ENCODE results near the gene CLASP1. TPM values are rescaled to one million over a fixed set of nuclear protein-coding genes. Genes with fewer than 3 reads are reported as not detected.

The CLASP1 gene
- total RNA-seq, 1 experiment from 2014 or later, result 49.2 TPM

DNA sequence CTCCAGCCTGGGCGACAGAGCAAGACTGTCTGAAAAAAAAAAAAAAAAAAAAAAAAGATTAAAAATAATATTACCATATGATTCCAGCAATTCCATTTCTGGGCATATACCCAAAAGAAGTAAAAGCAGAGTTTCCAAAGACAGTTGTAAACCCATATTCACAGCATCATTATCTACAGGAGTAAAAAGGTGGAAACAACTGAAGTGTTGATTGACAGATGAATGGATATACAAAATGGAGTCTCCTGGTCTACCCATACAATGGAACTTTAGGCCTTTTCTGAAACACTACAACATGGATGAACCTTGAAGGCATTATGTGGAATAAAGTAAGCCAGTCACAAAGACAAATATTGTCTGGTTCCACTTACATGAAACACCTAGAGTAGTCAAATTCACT is 112.9 kb downstream of the CLASP1 start:
- intact Hi-C loops (cut with micrococcal nuclease; ENCODE audit: unreplicated experiment), result no loop called here
- ATAC-seq, result no peak

DNA sequence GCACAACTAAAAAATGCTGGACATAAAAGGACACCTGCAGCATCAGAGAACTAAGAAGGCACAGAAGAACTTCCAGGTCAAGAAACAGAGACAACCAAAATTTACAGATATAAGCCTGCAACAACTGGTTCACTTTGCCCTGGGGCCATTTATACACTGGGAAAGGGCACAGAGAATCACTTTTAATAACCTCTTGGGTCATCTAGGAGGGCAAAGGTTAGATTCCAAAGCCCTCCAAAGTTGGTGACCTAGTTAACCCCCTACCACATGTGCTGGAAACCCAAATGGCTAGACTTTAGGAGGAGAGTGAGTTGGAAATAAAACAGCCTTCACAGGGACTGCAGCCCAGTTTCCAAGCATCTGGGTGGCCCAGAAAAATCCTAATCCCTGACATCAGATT is 115.3 kb downstream of the CLASP1 start:
- BruUV-seq (replicated peaks), result no TSS peak
- no peaks in the 10 kb centered on the region for H3K9me3 ChIP-seq (ENCODE audit: control insufficient read depth, insufficient read depth, low read depth, low read length)
- no peak overlapping the region for H3K27ac ChIP-seq (ENCODE audit: low read length)
- intact Hi-C loops (cut with micrococcal nuclease; ENCODE audit: unreplicated experiment) (loop anchor here (5.0 kb wide), 1 partner anchor 118 kb away; no protein-coding TSS in a partner anchor), in situ Hi-C loops (cut with HindIII; ENCODE audit: low pct_unique_long_range_greater_than_20kb, low sequenced_read_pairs) (no loop called here)
- H3K36me3 ChIP-seq (ENCODE audit: control insufficient read depth, insufficient read depth, low read length), result no peaks in the 10 kb centered on the region
- ChIA-PET POLR2A (no interaction called here), CTCF (no interaction called here)
- DNase-seq (ENCODE audit: low read depth, low spot score), result no peak
- no peak overlapping the region for H3K4me3 ChIP-seq (ENCODE audit: low read depth in 2 of 2, low read length in 2 of 2)
- no peaks in the 10 kb centered on the region for H3K27me3 ChIP-seq (ENCODE audit: control insufficient read depth, insufficient read depth, low read length)
- no peak for ATAC-seq
- TF ChIP-seq POLR2AphosphoS5 (IDR thresholded peaks at IDR 0.05; ENCODE audit: low read depth, low read length), result no peak
- TF ChIP-seq, protein P1, sequence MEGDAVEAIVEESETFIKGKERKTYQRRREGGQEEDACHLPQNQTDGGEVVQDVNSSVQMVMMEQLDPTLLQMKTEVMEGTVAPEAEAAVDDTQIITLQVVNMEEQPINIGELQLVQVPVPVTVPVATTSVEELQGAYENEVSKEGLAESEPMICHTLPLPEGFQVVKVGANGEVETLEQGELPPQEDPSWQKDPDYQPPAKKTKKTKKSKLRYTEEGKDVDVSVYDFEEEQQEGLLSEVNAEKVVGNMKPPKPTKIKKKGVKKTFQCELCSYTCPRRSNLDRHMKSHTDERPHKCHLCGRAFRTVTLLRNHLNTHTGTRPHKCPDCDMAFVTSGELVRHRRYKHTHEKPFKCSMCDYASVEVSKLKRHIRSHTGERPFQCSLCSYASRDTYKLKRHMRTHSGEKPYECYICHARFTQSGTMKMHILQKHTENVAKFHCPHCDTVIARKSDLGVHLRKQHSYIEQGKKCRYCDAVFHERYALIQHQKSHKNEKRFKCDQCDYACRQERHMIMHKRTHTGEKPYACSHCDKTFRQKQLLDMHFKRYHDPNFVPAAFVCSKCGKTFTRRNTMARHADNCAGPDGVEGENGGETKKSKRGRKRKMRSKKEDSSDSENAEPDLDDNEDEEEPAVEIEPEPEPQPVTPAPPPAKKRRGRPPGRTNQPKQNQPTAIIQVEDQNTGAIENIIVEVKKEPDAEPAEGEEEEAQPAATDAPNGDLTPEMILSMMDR (IDR thresholded peaks at IDR 0.05), result no peak
- TF ChIP-seq, protein P2, sequence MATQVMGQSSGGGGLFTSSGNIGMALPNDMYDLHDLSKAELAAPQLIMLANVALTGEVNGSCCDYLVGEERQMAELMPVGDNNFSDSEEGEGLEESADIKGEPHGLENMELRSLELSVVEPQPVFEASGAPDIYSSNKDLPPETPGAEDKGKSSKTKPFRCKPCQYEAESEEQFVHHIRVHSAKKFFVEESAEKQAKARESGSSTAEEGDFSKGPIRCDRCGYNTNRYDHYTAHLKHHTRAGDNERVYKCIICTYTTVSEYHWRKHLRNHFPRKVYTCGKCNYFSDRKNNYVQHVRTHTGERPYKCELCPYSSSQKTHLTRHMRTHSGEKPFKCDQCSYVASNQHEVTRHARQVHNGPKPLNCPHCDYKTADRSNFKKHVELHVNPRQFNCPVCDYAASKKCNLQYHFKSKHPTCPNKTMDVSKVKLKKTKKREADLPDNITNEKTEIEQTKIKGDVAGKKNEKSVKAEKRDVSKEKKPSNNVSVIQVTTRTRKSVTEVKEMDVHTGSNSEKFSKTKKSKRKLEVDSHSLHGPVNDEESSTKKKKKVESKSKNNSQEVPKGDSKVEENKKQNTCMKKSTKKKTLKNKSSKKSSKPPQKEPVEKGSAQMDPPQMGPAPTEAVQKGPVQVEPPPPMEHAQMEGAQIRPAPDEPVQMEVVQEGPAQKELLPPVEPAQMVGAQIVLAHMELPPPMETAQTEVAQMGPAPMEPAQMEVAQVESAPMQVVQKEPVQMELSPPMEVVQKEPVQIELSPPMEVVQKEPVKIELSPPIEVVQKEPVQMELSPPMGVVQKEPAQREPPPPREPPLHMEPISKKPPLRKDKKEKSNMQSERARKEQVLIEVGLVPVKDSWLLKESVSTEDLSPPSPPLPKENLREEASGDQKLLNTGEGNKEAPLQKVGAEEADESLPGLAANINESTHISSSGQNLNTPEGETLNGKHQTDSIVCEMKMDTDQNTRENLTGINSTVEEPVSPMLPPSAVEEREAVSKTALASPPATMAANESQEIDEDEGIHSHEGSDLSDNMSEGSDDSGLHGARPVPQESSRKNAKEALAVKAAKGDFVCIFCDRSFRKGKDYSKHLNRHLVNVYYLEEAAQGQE (IDR thresholded peaks at IDR 0.05; ENCODE audit: insufficient read depth in 1 of 2, low read depth in 2 of 2, low read length in 1 of 2), result no peak
- no peak for TF ChIP-seq SIN3A (IDR thresholded peaks at IDR 0.05; ENCODE audit: borderline replicate concordance, insufficient read depth, low read depth, low read length)
- no peak for TF ChIP-seq TCF7L2 (IDR thresholded peaks at IDR 0.05; ENCODE audit: low read depth, low read length)
- H3K4me1 ChIP-seq (ENCODE audit: control insufficient read depth, insufficient read depth, low read length), result peaks cover 27% of the 10 kb centered on the region

More for the DNA sequence above, 112.9 kb downstream of the CLASP1 start:
- Histone ChIP-seq H3K4me3 (ENCODE audit: low read depth in 2 of 2, low read length in 2 of 2) (no peak overlapping the region), H3K36me3 (ENCODE audit: control insufficient read depth, insufficient read depth, low read length) (no peaks in the 10 kb centered on the region), H3K9me3 (ENCODE audit: control insufficient read depth, insufficient read depth, low read depth, low read length) (no peaks in the 10 kb centered on the region), H3K27me3 (ENCODE audit: control insufficient read depth, insufficient read depth, low read length) (no peaks in the 10 kb centered on the region), H3K4me1 (ENCODE audit: control insufficient read depth, insufficient read depth, low read length) (peaks cover 27% of the 10 kb centered on the region), H3K27ac (ENCODE audit: low read length) (no peak overlapping the region)
- DNase-seq (ENCODE audit: low read depth, low spot score), result no peak
- TF ChIP-seq, protein P2 (IDR thresholded peaks at IDR 0.05; ENCODE audit: insufficient read depth in 1 of 2, low read depth in 2 of 2, low read length in 1 of 2), result no peak
- TF ChIP-seq TCF7L2 (IDR thresholded peaks at IDR 0.05; ENCODE audit: low read depth, low read length) (no peak), SIN3A (IDR thresholded peaks at IDR 0.05; ENCODE audit: borderline replicate concordance, insufficient read depth, low read depth, low read length) (no peak), POLR2AphosphoS5 (IDR thresholded peaks at IDR 0.05; ENCODE audit: low read depth, low read length) (no peak)
- TF ChIP-seq, protein P1 (IDR thresholded peaks at IDR 0.05), result no peak
- in situ Hi-C loops (cut with HindIII; ENCODE audit: low pct_unique_long_range_greater_than_20kb, low sequenced_read_pairs), result no loop called here
- POLR2A ChIA-PET, result no interaction called here
- CTCF ChIA-PET, result interaction anchor here (0.7 kb wide), 1 partner anchor 126 kb away, joined by 8 read pairs; no protein-coding TSS in a partner anchor
- BruUV-seq (replicated peaks), result no TSS peak
